ENCODE measurements around the gene RPL9. TPM values are rescaled to one million over a fixed set of nuclear protein-coding genes. Genes with fewer than 3 reads are reported as not detected.
A peak's percentile ranks its signal among the peaks of the same experiment; 100 is the strongest.
"Not testable (repeated sequence)": the region's sequence is repeated elsewhere in the genome, so short reads cannot be mapped to it uniquely, and the experiment has no call there.

The RPL9 gene
- total RNA-seq, 4 donors from 2014 or later, result 2,242 to 7,905 (median 4,182) TPM

DNA sequence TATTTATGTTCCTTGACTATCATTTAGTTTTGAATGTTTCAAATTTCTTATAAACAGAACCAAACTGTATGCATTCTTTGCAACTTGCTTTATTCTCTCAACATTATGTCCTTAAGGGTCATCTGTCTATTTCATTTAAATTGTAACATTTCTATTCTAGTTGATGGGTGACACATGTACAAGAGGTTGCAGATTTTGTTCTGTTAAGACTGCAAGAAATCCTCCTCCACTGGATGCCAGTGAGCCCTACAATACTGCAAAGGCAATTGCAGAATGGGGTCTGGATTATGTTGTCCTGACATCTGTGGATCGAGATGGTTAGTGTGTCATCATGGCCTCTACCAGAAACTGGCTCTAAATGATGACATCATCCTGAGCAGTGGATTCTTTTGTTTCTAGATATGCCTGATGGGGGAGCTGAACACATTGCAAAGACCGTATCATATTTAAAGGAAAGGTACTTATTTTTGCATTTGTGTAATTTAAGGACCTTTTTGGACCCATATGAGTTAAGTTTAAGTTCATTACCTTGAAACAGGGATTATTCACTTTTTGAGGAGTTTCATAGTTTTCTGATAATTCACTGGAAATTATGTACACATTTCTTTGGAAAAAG, 6.3 kb upstream of the RPL9 start:
- TF ChIP-seq POLR2A (IDR thresholded peaks at IDR 0.05), result no peak
- TF ChIP-seq, protein P1, sequence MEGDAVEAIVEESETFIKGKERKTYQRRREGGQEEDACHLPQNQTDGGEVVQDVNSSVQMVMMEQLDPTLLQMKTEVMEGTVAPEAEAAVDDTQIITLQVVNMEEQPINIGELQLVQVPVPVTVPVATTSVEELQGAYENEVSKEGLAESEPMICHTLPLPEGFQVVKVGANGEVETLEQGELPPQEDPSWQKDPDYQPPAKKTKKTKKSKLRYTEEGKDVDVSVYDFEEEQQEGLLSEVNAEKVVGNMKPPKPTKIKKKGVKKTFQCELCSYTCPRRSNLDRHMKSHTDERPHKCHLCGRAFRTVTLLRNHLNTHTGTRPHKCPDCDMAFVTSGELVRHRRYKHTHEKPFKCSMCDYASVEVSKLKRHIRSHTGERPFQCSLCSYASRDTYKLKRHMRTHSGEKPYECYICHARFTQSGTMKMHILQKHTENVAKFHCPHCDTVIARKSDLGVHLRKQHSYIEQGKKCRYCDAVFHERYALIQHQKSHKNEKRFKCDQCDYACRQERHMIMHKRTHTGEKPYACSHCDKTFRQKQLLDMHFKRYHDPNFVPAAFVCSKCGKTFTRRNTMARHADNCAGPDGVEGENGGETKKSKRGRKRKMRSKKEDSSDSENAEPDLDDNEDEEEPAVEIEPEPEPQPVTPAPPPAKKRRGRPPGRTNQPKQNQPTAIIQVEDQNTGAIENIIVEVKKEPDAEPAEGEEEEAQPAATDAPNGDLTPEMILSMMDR (IDR thresholded peaks at IDR 0.05), result no peak
- H3K4me3 ChIP-seq, result no peak overlapping the region
- peaks cover 6 to 40% (median 7%) of the 10 kb centered on the region in 3 donors for H3K4me1 ChIP-seq
- peaks cover 0 to 61% (median 0%) of the 10 kb centered on the region in 3 donors for H3K36me3 ChIP-seq
- no peak for DNase-seq
- peak overlapping the region in 1 of 4 donors; percentile 67 for H3K27ac ChIP-seq
- H3K9me3 ChIP-seq, result no peaks in the 10 kb centered on the region
- intact Hi-C loops (cut with DNase I), result loop anchor here (10.0 kb wide), 1 partner anchor 510 kb away; the partner anchor contains the start of gene PDS5A
- H3K27me3 ChIP-seq, result no peaks in the 10 kb centered on the region
- 34 to 60% methylated on average over 2 of the region's 2 CpGs for WGBS, 2 donors

DNA sequence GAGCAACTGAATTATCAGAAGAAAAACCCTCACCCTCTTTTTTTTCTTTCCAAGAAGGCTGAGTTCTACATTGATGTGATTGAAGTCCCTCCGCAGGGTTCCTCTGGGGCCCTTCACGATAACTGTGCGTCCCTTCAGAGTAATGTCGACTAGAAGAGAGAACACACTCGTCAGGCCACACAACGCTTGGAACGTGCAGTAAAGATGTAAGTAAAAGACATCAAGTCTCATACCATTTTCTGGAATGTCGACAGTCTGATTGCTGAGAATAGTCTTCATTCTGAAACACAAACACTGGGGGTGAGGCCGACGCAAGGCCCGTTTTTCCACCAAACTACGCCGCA, 589 bp downstream of the RPL9 start:
- intact Hi-C loops (cut with DNase I), result loop anchor here (10.0 kb wide), 1 partner anchor 83 kb away; no protein-coding TSS in a partner anchor
- not testable (repeated sequence) for DNase-seq, H3K27me3 ChIP-seq, H3K9me3 ChIP-seq
- H3K4me3 ChIP-seq, result peak overlapping the region; percentile 56 to 80 (median 72)
- H3K27ac ChIP-seq, result peak overlapping the region; percentile 93 to 98 (median 97)
- H3K4me1 ChIP-seq, result peaks cover 8 to 43% (median 25%) of the 10 kb centered on the region in 3 donors
- WGBS, 2 donors, result 0 to 2% methylated on average over 8 to 10 of the region's 13 CpGs
- H3K36me3 ChIP-seq, result peaks cover 20 to 69% (median 29%) of the 10 kb centered on the region in 3 donors

DNA sequence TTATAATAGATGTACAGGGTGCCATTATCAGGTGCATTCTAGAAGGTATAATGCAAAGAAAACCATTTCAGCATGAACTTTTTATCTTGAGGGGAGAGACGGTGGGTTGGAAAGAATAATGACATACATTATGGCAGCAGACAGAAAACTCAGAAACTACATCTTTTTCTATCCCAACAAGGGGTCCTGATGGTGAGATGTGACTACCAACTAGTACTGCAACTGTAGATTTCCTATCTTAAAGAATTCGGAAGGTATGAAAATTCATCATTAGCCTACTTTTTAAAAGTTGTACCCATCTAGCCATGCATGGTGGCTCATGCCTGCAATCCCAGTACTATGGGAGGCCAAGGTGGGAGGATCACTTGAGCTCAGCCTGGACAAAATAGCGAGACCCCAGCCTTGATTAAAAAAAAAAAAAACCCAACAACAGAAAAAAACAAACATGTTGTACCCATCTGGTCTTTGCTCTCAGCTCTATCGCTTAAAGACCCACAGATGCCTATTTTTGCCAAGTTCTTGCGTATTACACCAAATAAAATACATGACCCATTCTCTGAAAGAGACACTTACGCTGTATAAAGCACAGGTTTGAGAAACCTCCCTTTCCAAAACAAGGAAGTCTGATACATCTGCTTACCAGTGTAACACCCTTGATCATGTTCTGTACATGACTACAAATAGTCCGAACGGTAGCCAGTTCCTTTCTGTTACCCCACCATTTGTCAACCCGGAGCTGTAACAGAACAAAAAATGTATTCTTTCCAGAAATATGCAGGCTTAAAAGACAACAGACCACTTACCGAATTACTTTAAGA, 1.6 kb downstream of the RPL9 start:
- no peak for TF ChIP-seq POLR2A (IDR thresholded peaks at IDR 0.05)
- TF ChIP-seq, protein P1 (IDR thresholded peaks at IDR 0.05), result no peak
- H3K36me3 ChIP-seq, result peaks cover 22 to 69% (median 33%) of the 10 kb centered on the region in 3 donors
- intact Hi-C loops (cut with DNase I), result loop anchor here (10.0 kb wide), 1 partner anchor 82 kb away; no protein-coding TSS in a partner anchor
- no peaks in the 10 kb centered on the region for H3K27me3 ChIP-seq
- DNase-seq, result no peak
- H3K4me1 ChIP-seq, result peaks cover 8 to 43% (median 25%) of the 10 kb centered on the region in 3 donors
- WGBS, 2 donors, result 42 to 50% methylated on average over 10 of the region's 10 CpGs
- peak overlapping the region; percentile 93 to 98 (median 97) for H3K27ac ChIP-seq
- peak overlapping the region; percentile 56 to 80 (median 72) for H3K4me3 ChIP-seq
- no peaks in the 10 kb centered on the region for H3K9me3 ChIP-seq

DNA sequence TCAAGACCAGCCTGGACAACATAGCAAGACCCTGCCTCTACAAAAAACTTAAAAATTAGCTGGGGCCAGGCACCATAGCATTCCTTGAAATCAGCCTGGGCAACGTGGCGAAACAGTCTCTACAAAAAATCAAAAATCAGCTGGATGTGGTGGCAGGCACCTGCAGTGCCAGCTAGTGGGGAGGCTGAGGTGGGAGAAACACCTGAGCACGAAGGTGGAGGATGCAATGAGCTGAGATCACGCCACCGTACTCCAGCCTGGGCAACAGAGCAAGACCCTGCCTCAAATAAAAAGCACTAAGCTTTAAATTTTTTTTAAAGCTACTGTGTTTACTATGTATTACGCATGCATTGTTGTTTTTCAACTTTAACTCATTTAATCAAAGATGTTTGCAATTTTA, 3.2 kb downstream of the RPL9 start:
- Histone ChIP-seq H3K27me3 (no peaks in the 10 kb centered on the region), H3K9me3 (no peaks in the 10 kb centered on the region), H3K27ac (no peak overlapping the region), H3K4me1 (peaks cover 8 to 43% (median 25%) of the 10 kb centered on the region in 3 donors), H3K36me3 (peaks cover 29 to 71% (median 33%) of the 10 kb centered on the region in 3 donors), H3K4me3 (no peak overlapping the region)
- WGBS, 2 donors, result 91 to 94% methylated on average over 6 of the region's 6 CpGs
- DNase-seq, result no peak
- TF ChIP-seq POLR2A (IDR thresholded peaks at IDR 0.05), result no peak
- TF ChIP-seq, protein P1 (IDR thresholded peaks at IDR 0.05), result no peak
- intact Hi-C loops (cut with DNase I), result loop anchor here (10.0 kb wide), 1 partner anchor 81 kb away; no protein-coding TSS in a partner anchor

DNA sequence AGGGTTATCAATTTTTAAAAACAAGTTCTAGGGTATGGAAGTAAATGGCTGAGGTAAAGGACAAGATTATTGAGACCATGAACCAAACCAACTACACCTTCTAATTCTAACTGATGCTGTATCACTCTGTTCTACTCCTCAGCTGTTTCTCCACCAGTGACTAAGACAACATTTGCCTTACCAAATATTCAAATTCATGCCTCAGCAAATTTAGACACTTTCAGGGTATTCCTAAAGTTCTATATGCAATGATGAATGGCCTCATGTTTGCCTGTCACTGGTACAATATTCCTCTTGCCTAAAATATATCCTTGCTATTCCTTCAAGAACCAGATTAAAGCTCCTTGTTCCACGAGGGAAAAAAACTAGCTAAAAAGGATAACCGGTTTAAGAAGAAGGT, 5.0 kb downstream of the RPL9 start:
- Histone ChIP-seq H3K27me3 (no peaks in the 10 kb centered on the region), H3K36me3 (peaks cover 29 to 77% (median 33%) of the 10 kb centered on the region in 3 donors), H3K9me3 (no peaks in the 10 kb centered on the region), H3K4me3 (no peak overlapping the region), H3K4me1 (peaks cover 8 to 34% (median 19%) of the 10 kb centered on the region in 3 donors), H3K27ac (no peak overlapping the region)
- TF ChIP-seq POLR2A (IDR thresholded peaks at IDR 0.05), result no peak
- TF ChIP-seq, protein P1 (IDR thresholded peaks at IDR 0.05), result no peak
- 53 to 77% methylated on average over 2 of the region's 2 CpGs for WGBS, 2 donors
- intact Hi-C loops (cut with DNase I), result loop anchor here (10.0 kb wide), 1 partner anchor 79 kb away; no protein-coding TSS in a partner anchor
- DNase-seq, result no peak

Measured in esophagus squamous epithelium (tissue), 5 donors.